Upper lobe of left lung (tissue), 4 donors: ENCODE measurements around the gene GFOD2.

Experiments
- POLR2A ChIP-seq, 4 donors: fragments of 450-650 bp; IDR thresholded peaks; one replicate each; pipeline ENCODE4 v1.5.1; 2016 to 2017; ENCODE audit warnings: antibody characterized with exemption in 4 of 4, mild to moderate bottlenecking in 2 of 4
- POLR2AphosphoS5 ChIP-seq, 2 donors: sonication (generic); formaldehyde crosslinking; IDR thresholded peaks; one replicate each; pipeline ENCODE4 v1.5.1; 2017; ENCODE audit warnings: antibody characterized with exemption in 2 of 2
- TF ChIP-seq, protein P1 (sequence below), 6 experiments: fragments of 450-650 bp in 4 of 6; fragments of 200-600 bp in 2 of 6; sonication (generic) in 2 of 6; IDR thresholded peaks; one replicate each; pipeline ENCODE4 v1.5.1; 2016 to 2019; ENCODE audit warnings: antibody characterized with exemption in 6 of 6

DNA sequence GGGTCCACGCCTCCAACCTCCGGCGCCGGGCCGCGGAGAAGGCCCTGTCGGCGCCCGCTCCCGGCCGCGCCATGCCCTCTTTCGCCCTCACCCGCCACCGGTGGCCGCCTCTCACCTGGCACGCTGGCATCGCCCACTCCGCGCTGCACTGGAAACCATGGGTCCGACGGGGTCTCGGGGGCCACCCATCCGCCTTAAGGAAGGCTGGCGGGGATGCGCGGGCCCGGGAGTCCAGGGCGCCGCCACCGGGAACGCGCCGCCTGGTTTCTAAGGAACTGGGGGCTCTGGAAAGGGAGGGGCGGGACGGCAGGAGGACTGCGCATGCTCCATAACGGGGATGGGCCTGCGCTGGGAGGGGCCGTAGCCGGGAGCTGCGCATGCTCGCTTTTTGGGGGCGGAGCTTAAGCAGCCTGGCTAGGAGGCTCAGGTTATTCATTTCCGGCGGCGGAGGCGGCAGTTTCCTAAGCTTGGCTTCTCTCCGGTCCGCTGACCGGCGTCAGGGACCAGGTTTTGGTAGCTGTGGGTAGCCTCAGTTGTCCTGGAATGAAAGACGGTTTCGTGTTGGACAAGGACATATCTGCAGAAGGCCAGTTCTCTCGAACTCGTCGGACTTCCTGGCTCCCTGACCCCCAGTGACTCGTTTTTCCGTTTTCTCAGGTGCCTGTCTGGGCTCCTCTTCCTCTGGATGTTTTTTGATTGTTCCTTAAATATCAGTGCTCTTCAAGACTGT lies at the start of gene GFOD2:
- TF ChIP-seq POLR2AphosphoS5 (IDR thresholded peaks at IDR 0.05) (peak; percentile 77 to 92), POLR2A (IDR thresholded peaks at IDR 0.05) (peak in 3 of 4 donors; percentile 54 to 90 (median 84))
- TF ChIP-seq, protein P1, sequence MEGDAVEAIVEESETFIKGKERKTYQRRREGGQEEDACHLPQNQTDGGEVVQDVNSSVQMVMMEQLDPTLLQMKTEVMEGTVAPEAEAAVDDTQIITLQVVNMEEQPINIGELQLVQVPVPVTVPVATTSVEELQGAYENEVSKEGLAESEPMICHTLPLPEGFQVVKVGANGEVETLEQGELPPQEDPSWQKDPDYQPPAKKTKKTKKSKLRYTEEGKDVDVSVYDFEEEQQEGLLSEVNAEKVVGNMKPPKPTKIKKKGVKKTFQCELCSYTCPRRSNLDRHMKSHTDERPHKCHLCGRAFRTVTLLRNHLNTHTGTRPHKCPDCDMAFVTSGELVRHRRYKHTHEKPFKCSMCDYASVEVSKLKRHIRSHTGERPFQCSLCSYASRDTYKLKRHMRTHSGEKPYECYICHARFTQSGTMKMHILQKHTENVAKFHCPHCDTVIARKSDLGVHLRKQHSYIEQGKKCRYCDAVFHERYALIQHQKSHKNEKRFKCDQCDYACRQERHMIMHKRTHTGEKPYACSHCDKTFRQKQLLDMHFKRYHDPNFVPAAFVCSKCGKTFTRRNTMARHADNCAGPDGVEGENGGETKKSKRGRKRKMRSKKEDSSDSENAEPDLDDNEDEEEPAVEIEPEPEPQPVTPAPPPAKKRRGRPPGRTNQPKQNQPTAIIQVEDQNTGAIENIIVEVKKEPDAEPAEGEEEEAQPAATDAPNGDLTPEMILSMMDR (IDR thresholded peaks at IDR 0.05): peak in 1 of 6 experiments; percentile 29
